HepG2 (cell line): ENCODE measurements around the gene IQCH.

Source experiments
- ARNTL ChIP-seq: sonication (generic); formaldehyde crosslinking; IDR thresholded peaks from 2 replicates; pipeline ENCODE4 v1.4.0; 2020; ENCODE audit warnings: mild to moderate bottlenecking, missing genetic modification reagents
- BHLHE40 ChIP-seq: IDR thresholded peaks from 2 replicates; pipeline ENCODE4 v1.6.1; 2011; ENCODE audit warnings: low read length, improper control_type of control experiment
- CTCF ChIP-seq: sonication (generic); formaldehyde crosslinking; IDR thresholded peaks from 2 replicates; pipeline ENCODE4 v1.5.0; 2020; ENCODE audit warnings: mild to moderate bottlenecking, missing genetic modification reagents, moderate library complexity
- JDP2 ChIP-seq: sonication (generic); formaldehyde crosslinking; IDR thresholded peaks from 2 replicates; pipeline ENCODE4 v1.8.1; 2022; ENCODE audit warnings: missing genetic modification reagents, borderline replicate concordance
- NFIC ChIP-seq: IDR thresholded peaks from 2 replicates; pipeline ENCODE4 v1.6.1; 2012; ENCODE audit warnings: mild to moderate bottlenecking, low read length, inconsistent platforms
- POLR2AphosphoS5 ChIP-seq: IDR thresholded peaks from 2 replicates; pipeline ENCODE4 v1.6.1; 2012; ENCODE audit warnings: low read depth, low read length
- RXRA ChIP-seq: sonication (generic); formaldehyde crosslinking; IDR thresholded peaks from 2 replicates; pipeline ENCODE4 v1.5.1; 2020; ENCODE audit warnings: missing genetic modification reagents
- SETDB1 ChIP-seq: sonication (generic); formaldehyde crosslinking; IDR thresholded peaks from 2 replicates; pipeline ENCODE4 v1.5.1; 2020; ENCODE audit warnings: missing genetic modification reagents, mild to moderate bottlenecking, borderline replicate concordance
- ZBTB7A ChIP-seq: sonication (generic); formaldehyde crosslinking; IDR thresholded peaks from 2 replicates; pipeline ENCODE4 v1.8.0; 2022; ENCODE audit warnings: mild to moderate bottlenecking, missing genetic modification reagents
- ZNF260 ChIP-seq: sonication (generic); formaldehyde crosslinking; IDR thresholded peaks from 2 replicates; pipeline ENCODE4 v1.4.0; 2020; ENCODE audit warnings: missing genetic modification reagents, low read depth, mild to moderate bottlenecking, borderline replicate concordance
- ZNF331 ChIP-seq: sonication (generic); formaldehyde crosslinking; IDR thresholded peaks from 2 replicates; pipeline ENCODE4 v1.4.0; 2020; ENCODE audit warnings: missing genetic modification reagents
- ZSCAN29 ChIP-seq: sonication (generic); formaldehyde crosslinking; conservative IDR thresholded peaks from 2 replicates; pipeline ENCODE4 v1.4.0; 2020; ENCODE audit warnings: mild to moderate bottlenecking, missing genetic modification reagents

GRCh38 chr15:67244971-67245478 is 9.6 kb upstream of the IQCH start:
- TF ChIP-seq SETDB1 (CRISPR knock-in tag) (no peak), ARNTL (CRISPR knock-in tag) (no peak), CTCF (CRISPR knock-in tag) (no peak), BHLHE40 (no peak), ZBTB7A (CRISPR knock-in tag) (no peak), ZNF260 (CRISPR knock-in tag) (no peak), NFIC (no peak), JDP2 (CRISPR knock-in tag) (no peak), ZSCAN29 (CRISPR knock-in tag) (no peak), ZNF331 (CRISPR knock-in tag) (no peak), POLR2AphosphoS5 (no peak), RXRA (CRISPR knock-in tag) (no peak)
